Urinary bladder (tissue), 4 donors: ENCODE data around the gene ACTL7B. TPM values are rescaled to one million over a fixed set of nuclear protein-coding genes. Genes with fewer than 3 reads are reported as not detected.
A peak's percentile ranks its signal among the peaks of the same experiment; 100 is the strongest.

Experiments used
- DNase-seq: peaks from one replicate; pipeline ENCODE4 v3.0.0-alpha.2; 2015; ENCODE audit errors: extremely low spot score
- H3K27ac ChIP-seq: one replicate; pipeline ENCODE4 v1.5.1; 2013; ENCODE audit warnings: low read depth, mild to moderate bottlenecking, moderate library complexity
- H3K36me3 ChIP-seq: one replicate; pipeline ENCODE4 v1.6.1; 2013; ENCODE audit warnings: mild to moderate bottlenecking, moderate library complexity; ENCODE audit not compliant: insufficient read depth
- H3K4me1 ChIP-seq: one replicate; pipeline ENCODE4 v1.6.1; 2013; ENCODE audit warnings: mild to moderate bottlenecking, moderate library complexity; ENCODE audit not compliant: insufficient read depth
- H3K4me3 ChIP-seq: one replicate; pipeline ENCODE4 v1.5.1; 2013; ENCODE audit warnings: low read depth, low read length
- WGBS: extraction: QIAGEN DNeasy Blood & Tissue Kit; methylation state at CpG from one replicate; pipeline ENCODE4 v1.1.7; 2013; 5-methylcytosine and 5-hydroxymethylcytosine counted together
- polyA plus RNA-seq: library from polyadenylated mRNA; stranded (reverse); fragments of 200-250 nt; gene quantifications from one replicate; pipeline ENCODE4 v1.2.3, GENCODE V29; 2013
- small RNA-seq: library from RNA; depleted of rRNA; stranded (forward); fragments of <200 nt; gene quantifications from one replicate; pipeline ENCODE3, GENCODE V24; 2014
- total RNA-seq: library from RNA; depleted of rRNA; stranded (reverse); fragments of >200 nt; gene quantifications from one replicate; pipeline ENCODE4 v1.2.3, GENCODE V29; 2014
- donor health status: healthy with polysubstance abuse.
- donor health status: healthy.

ACTL7B gene
- total and polyA plus RNA-seq, 2 donors: not detected

DNA sequence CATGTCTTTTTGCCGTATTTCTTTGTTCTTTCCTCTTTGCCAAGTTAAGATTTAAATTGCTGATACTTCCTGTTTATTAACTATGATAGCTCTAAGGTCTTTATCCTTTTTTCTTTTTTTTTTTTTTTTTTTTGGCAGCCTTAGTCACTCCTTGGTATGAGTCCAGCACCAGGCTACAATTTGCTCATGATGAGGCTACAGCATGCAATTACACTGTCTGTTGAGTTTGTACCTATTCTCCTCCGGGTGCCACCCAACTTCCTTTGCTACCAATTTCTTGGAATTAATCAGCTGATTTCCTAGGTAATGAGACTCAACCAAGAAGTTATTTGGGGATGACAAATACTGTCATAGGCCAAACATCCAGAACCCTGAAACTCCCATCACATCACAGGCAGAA, 25.5 kb downstream of the ACTL7B start:
- no peaks in the 10 kb centered on the region for H3K4me1 ChIP-seq
- DNase-seq: no peak
- H3K27ac ChIP-seq: no peak overlapping the region
- no peaks in the 10 kb centered on the region for H3K36me3 ChIP-seq
- H3K4me3 ChIP-seq: no peak overlapping the region
- 58% methylated on average over 2 of the region's 2 CpGs for WGBS

- 86% methylated on average over 3 of the region's 3 CpGs for WGBS
- Histone ChIP-seq H3K27ac (no peak overlapping the region), H3K36me3 (no peaks in the 10 kb centered on the region), H3K4me1 (no peaks in the 10 kb centered on the region), H3K4me3 (no peak overlapping the region)
- DNase-seq: no peak
Observed at GRCh38 chr9:108823829-108824228, 32.0 kb downstream of the ACTL7B start.

GRCh38 chr9:108816037-108816436, 39.7 kb downstream of the ACTL7B start:
- no peaks in the 10 kb centered on the region for H3K4me1 ChIP-seq
- H3K36me3 ChIP-seq: no peaks in the 10 kb centered on the region
- DNase-seq: no peak
- WGBS: 63% methylated on average over 10 of the region's 10 CpGs
- H3K27ac ChIP-seq: no peak overlapping the region
- H3K4me3 ChIP-seq: no peak overlapping the region

DNA sequence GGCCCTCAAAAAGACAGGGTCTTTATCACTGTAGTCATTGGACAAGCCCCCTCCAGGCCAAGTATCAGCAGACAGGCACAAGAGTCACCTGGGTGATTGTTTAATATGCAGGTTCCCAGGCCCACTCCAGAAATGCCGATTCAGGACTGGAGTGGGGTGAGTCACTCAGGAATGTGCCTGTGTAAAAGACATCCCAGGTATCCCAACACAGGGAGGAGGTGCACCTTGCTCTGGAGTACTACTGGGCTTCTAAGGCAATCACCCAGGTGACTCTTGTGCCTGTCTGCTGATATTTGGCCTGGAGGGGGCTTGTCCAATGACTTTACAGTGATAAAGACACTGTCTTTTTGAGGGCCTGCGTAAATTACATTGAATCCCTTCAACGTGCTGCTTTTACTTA, 40.6 kb downstream of the ACTL7B start:
- WGBS: 82% methylated on average over 3 of the region's 3 CpGs
- no peaks in the 10 kb centered on the region for H3K4me1 ChIP-seq
- H3K27ac ChIP-seq: no peak overlapping the region
- no peak for DNase-seq
- no peaks in the 10 kb centered on the region for H3K36me3 ChIP-seq
- H3K4me3 ChIP-seq: no peak overlapping the region

DNA sequence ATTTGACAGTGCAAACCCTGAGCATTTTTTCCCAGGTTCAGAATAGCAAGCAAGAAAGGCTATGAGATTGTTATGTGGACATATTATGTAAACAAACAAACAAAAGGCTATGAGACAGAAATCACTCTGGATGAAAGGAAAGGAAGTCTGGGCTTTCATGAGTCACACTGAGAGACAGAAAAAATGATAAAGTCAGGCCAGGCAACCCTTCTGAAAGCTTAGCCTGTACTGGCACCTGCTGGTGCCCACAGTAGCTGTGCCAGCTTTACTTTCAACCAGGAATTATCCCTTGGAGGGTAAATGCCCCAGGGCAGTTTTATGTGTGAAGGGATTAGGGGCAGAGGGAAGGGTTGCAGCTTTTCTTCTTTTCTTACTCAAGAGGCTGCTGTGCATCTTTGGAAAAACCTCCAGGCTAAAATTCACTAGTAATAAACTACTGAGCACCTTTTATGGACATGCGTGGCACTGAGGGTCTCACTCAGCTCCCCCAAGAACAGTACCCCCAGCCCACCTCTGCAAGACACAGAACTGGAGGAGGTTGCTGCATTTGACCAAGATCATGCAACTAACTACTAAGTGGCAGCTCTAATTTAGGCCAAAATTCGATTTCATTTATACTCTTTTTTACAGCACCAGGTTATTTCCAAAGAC, 41.7 kb downstream of the ACTL7B start:
- Histone ChIP-seq H3K4me1 (no peaks in the 10 kb centered on the region), H3K4me3 (no peak overlapping the region), H3K27ac (no peak overlapping the region), H3K36me3 (no peaks in the 10 kb centered on the region)
- DNase-seq: peak; percentile 1
- 87% methylated on average over 2 of the region's 2 CpGs for WGBS

- Histone ChIP-seq H3K4me3 (no peak overlapping the region), H3K36me3 (no peaks in the 10 kb centered on the region), H3K27ac (no peak overlapping the region), H3K4me1 (no peaks in the 10 kb centered on the region)
- WGBS: 77% methylated on average over 8 of the region's 8 CpGs
- peak; percentile 4 for DNase-seq
Observed at GRCh38 chr9:108812396-108813025, 43.3 kb downstream of the ACTL7B start.

DNA sequence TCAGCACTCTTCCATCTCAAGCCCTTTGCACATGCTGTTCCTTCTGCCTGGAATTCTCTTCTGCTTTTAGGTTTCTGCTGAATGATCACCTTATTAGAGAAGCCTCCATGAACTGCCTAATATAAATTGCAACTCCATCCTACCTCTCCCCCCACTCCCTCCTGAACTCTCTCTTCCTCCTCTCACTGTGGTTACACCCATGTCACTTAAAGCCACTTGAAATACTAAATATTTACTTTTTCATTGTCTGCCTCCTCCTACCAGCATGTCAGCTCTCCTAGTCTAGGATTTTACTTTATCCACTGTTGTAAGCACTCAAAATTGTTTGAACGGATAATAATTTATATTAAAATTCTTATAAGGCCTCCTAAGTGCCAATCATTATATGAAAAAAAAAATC, 43.8 kb downstream of the ACTL7B start:
- Histone ChIP-seq H3K36me3 (no peaks in the 10 kb centered on the region), H3K4me3 (no peak overlapping the region), H3K27ac (no peak overlapping the region), H3K4me1 (no peaks in the 10 kb centered on the region)
- 61% methylated on average over 1 of the region's 1 CpG for WGBS
- DNase-seq: no peak

GRCh38 chr9:108809269-108809668, 46.5 kb downstream of the ACTL7B start:
- Histone ChIP-seq H3K4me3 (no peak overlapping the region), H3K36me3 (no peaks in the 10 kb centered on the region), H3K27ac (no peak overlapping the region), H3K4me1 (no peaks in the 10 kb centered on the region)
- no peak for DNase-seq
- WGBS: 82% methylated on average over 3 of the region's 3 CpGs

Small RNA genes within 50 kb of the gene (small RNA-seq; reads per million reads assigned to genes)
- not detected for gene AL359692.1

Other genes starting within 250 kb of the ACTL7B start
- gene ACTL7A, start 6.3 kb upstream of the ACTL7B start, total RNA-seq: not detected
- gene ACTL7A, start 6.3 kb upstream of the ACTL7B start, polyA plus RNA-seq: not detected
- 43.4 TPM for gene ELP1, start 78.1 kb upstream of the ACTL7B start, total RNA-seq
- gene ELP1, start 78.1 kb upstream of the ACTL7B start, polyA plus RNA-seq: 16.1 TPM
- gene ABITRAM, start 78.4 kb upstream of the ACTL7B start, total RNA-seq: 11.8 TPM
- gene ABITRAM, start 78.4 kb upstream of the ACTL7B start, polyA plus RNA-seq: 13.3 TPM
- gene CTNNAL1, start 157.5 kb upstream of the ACTL7B start, total RNA-seq: 61.3 TPM
- gene CTNNAL1, start 157.5 kb upstream of the ACTL7B start, polyA plus RNA-seq: 28.3 TPM